HG03280 (cell line): ENCODE results near the gene NUDT7.

Source experiments
- ATAC-seq: cut with Tn5 transposase; IDR thresholded peaks from one replicate; pipeline ENCODE4 v1.9.1; 2021; ENCODE audit warnings: mild to moderate bottlenecking, moderate library complexity; ENCODE audit not compliant: unreplicated experiment

The NUDT7 gene

DNA sequence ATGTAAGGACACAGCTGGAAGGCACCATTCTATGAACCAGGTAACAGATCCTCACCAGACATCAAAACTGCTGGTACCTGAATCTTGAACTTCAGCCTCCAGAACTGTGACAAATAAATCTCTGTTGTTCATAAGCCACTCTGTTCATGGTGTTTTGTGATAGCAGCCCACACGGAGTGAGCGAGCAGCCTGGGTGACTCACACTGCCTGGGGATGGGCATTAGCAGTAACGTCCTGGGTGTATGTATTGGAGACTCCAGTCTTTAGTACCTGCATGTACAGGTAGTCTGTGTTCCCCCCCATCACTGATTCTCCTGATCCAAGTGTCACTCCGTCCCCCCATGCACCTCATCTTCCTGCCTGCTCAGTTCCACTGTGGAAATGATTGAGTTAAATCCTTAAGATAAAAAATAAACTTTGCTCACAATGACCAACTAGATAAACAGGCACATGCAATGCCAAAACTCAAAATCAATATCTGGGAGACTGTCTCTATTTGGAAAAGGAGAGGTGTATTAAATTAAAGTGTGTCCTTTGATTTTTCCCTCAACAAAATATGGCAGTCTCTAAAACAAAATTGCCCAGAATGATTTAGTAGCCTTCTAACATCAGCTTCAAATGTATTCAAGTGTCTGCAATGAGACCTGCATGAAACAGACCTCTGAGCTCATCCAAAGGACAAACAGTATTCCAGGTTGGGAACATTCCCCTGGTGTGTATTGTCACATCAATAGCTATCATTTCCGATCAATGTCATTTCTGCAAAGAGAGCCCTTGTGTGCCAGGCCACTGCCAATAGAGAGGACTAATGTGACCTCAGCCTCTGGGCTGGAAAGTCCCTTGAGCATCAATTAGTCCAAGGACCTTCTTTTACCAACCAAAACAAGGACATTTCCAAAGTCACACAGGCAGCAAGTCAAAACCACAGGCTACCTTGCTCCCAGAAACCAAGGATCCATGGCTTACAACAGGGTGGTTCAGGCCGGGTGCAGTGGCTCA is 53.9 kb downstream of the NUDT7 start:
- ATAC-seq = no peak

DNA sequence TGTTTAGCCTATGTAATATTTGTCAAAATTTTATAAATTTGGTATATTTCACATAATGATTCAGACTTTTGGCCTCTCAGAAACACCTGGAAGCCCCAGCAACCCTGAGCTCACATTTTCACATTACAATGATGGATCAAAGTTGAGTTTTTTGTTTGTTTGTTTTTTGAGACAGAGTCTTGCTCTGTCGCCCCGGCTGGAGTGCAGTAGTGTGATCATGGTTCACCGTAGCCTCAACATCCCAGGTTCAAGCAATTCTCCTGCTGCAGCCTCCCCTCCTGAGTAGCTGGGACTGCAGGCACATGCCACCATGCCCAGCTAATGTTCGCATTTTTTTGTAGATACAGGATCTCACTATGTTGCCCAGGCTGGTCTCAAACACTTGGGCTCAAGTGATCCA is 55.4 kb downstream of the NUDT7 start:
- ATAC-seq = no peak

DNA sequence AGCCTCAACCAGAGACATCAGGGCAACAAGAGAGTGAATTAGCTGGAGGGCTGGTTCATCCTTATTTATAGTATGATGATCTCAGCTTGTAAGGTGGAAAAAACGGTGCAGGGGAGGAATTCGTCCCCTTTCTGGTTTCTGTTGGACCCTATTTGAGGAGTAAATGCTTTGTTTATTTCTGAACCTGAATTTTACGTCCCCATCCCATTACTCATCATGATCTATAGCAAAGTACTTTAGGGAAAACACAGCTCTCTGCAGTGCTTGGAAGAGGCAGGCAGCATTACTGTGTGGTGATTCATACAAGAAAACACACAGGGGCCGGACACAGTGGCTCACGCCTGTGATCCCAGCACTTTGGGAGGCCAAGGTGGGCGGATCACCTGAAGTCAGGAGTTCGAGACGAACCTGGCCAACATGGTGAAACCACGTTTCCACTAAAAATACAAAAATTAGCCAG is 58.1 kb downstream of the NUDT7 start:
- ATAC-seq = no peak

DNA sequence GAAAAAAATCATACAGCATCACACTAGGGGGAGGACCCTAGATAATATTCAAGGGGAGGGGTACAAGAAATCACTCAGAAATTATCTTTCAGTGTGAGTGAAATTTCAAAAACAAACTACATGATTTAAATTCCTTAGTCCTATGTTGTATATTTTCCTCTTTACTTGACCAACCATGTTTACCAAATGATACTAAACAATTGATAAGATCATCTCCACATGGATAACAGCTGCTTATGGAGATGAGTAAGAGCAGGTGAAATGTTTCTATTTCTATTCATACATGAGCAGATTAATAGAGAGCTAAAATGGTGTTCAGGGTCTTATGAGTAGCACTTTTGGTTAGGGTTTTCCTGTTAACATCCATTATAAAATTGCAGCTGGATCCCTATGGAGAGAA is 58.8 kb downstream of the NUDT7 start:
- ATAC-seq = no peak

DNA sequence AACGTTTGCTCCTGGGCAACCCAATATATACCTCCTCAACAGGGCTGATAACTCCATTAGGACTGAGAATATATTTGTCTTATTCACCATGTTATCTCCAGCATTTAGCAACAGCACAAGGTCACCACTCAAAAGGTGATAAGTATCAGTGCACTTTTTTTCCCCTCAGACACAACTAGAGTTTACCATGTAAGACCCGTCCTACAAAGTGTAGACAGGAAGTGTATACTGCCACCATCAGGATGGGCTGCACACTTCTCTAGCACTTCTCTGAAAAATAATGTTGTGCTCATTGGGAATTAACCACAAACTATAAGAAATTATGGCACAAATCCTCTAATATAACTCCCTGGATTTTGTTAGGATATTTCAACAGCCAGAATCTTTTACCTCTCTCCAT is 60.4 kb downstream of the NUDT7 start:
- ATAC-seq = no peak

DNA sequence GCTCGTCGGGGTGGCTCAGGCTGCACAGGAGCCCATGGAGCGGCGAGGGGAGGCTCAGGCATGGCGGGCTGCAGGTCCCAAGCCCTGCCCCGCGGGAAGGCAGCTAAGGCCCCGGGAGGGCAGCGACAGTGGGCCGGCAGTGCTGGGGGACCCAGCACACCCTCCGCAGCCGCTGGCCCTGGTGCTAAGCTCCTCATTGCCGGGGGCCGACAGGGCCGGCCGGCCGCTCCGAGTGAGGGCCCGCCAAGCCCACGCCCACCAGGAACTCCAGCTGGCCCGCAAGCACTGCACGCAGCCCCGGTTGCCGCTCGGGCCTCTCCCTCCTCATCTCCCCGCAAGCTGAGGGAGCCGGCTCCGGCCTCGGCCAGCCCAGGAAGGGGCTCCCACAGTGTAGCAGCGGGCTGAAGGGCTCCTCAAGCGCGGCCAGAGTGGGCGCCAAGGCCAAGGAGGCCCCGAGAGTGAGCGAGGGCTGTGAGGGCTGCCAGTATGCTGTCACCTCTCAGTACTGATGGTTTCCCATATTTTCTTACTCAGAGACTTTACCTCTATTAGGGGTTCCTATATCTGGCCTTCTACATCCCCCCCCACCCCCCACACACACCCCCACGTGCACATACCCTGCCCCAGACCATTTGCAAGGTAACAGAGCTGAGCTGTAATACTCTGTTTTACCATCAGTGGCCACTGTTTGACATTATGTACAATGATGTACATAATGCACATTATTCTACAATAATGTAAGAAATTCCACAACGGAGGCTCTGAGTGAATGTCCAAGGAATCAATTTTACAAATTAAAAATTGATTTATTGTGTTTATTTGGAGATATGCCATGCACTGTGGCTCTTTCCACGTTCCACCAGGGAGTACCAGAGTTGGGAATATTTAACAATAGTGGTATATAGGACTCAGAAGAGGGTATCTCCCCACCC is 62.4 kb downstream of the NUDT7 start:
- ATAC-seq = no peak

DNA sequence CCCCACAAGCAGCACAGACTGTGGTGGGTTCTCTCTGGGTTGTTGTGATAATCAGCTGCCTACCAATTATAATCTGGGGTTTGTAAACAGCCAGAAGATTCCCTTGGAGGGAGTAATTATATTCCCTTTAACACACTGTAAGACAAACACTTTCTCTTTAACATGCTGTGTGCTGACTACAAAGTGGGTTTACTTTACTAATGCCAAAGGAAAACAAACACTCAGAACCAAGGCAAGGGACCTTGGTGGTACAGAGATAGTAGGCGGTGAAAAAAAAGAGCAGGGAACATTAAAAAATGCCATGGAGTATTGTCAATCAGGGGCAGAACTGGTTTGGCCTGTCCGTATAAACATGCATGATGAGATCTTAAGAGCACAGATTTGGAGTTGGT is 63.1 kb downstream of the NUDT7 start:
- no peak for ATAC-seq

DNA sequence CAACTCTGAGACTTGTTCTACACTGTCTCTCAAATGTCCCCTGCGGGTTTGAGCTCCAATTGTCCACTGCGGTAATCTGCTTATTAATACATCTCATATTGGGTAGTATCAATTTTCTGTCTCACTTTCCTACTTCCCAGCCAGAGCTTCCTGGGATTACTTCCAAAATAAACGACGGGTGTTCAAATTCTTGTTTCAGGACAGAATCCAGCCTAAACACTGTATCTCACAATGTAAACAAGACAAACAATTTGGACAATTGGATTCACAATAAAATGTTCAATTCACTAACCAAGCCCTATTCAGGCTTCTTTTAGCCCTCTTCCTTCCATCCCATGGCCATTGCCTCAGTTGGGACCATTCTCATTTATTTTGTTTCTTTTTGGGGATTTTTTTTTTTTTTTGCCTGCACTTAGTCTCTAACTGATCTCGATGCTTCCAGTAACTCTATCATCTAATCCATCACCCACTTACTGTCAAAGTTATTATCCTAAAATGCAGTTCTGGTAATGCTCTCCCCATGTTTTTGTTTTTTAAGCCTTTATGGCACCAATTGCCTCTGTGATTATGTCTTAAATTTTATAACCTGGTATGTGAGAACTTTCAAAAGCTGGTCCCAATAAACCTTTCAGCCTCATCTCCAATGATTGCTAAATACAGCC is 64.0 kb downstream of the NUDT7 start:
- ATAC-seq = no peak

DNA sequence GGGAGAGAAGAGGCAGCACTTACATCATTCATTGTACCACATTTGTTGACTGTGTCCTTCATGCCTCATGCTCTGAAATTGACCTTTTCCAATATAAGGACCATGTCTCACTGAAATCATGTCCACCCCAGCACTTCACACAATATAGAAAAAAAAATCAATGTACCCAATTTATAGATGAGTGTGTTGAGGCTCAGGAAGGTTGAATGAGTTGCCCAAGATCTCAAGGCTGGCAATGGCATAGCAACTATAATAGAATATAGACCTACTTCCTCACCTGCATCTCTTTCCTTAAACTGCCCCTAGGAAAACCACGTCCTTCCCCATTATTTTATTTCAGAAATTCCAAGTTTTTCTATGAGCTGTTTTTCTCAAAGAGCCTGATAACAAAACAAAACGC is 65.1 kb downstream of the NUDT7 start:
- no peak for ATAC-seq

DNA sequence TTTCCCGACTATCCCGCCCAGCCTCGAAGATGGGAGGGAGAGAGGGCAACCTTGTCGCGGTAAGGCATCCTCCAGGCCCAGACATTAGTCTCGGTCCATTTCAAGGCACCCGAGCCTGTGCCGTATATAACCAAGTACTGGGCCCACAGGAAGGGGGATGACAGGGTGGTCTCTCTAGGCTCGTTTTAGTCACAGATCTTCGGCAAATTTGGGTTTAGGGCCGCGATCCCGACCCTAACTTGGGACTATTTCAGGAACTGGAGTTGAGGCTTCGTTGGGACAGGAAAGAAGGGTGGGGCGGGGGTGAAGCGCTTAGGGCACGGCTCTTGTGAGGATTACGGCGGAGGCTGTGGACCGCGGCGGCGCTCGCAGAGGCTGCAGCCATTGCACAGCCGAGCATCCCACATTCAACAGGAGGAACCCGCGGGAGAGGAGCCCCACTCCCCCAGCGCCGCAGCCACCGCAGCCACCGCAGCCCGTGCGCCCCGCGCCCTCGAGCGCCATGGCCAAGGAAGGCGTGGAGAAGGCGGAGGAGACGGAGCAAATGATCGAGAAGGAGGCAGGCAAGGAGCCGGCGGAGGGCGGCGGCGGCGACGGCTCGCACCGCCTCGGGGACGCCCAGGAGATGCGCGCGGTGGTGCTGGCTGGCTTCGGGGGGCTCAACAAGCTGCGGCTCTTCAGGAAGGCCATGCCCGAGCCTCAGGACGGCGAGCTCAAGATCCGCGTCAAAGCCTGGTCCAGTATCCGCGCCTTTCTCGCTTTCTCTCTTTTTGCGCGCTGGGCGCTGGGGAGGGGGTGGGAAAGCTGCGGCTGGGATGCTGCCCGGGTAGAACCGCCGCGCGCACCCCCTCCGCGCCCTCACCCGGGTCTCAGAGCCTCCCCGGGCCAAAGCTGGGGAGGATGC is 66.1 kb downstream of the NUDT7 start, which contains the start of gene VAT1L:
Gene VAT1L, plus strand, starts transcription at position 384 of the 904 bp plus-strand sequence. Its CDS starts 119 bp downstream, at position 503.
- ATAC-seq = no peak

DNA sequence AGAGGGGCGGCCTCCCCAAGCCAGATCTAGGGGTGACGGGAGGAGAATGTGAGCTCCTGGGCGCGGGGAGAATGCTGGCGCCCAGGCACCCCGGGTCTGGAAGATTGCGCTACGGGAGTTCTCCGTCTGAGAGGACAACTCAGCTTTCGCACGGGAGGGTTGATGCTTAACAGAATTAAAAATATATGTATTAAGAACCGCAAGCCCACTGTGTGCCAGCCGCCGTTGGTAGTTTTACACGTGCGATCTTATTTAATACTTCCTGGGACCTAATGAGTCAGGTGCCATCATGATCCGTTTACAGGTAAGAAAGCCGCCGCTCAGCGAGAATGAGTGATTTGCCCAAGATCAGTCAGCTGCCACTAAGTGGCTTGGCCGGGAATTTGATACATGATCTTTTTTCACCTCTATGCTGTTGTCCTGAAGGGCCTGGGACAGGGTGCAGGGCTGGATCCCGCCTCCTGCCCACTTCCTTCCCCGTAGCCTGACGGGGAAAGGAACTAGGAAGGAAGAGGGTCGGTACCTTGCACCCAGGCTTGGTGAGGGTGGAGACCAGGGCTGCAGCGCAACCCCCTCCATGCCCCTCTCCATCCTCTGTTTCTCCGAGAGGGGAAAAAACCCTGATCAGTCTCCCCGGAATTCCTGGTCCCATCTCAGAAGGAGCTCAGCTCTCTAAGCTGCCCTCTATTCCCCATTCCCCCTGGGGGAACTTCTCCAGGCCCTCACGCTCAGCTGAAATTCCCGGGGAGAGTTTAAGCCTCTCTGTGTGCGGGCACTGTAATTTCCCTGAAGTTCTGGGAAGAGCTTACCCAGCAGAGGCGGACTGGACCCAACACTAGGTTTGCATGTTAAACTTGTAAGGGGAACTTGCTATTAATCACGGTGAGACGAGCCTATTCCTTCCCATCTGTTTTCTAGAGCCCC is 67.0 kb downstream of the NUDT7 start:
- ATAC-seq = no peak

DNA sequence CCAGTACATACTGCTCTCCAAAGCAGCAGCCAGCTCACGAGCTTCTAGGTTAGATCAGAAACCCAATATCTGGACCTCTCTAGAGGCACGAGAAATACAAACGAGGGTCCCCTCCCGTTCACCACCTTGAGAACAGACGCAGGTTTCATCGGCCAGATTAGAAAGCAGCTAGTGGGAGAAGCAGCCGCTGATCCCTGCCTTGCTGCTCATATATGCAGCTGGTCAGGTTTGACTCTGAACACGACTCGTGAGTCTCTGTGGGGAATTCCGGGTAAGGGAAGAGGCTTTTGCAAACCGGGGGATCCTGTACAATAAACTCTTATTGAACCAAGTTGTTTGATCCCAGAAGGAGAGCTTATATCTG is 67.7 kb downstream of the NUDT7 start:
- no peak for ATAC-seq

DNA sequence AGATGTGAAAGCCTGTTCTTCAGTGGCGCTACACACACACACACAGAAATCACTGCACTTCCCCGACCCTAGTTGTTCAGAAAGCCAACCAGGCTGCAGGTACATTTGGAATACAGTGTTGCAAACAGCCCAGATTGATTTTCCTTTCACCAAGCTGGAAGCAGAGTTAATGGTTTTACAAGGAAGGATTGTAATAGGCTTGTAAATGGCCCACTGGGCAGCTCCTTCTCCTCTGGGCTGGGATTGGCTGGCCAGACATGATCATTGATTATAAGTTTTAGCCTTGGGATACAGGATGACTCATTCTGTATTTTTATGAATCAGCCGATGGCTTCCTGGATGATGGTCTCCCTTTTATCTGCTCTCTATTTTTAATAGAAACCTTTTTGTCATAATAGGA is 68.6 kb downstream of the NUDT7 start:
- no peak for ATAC-seq
